HCT116 (cell line): ENCODE data around the gene DENND1A. TPM values are rescaled to one million over a fixed set of nuclear protein-coding genes. Genes with fewer than 3 reads are reported as not detected.

ENCODE experiments used
- ATAC-seq: fragments of 200-7000 bp; cut with Tn5 transposase; 2 replicates; pipeline ENCODE4 v1.9.1; 2020; ENCODE audit warnings: mild to moderate bottlenecking, moderate library complexity
- BruUV-seq: library from RNA; stranded (reverse); fragments of 400-500 nt; replicated peaks from 2 replicates; lab custom pipeline; 2021; lab: Mats Ljungman, UMichigan
- CTCF ChIA-PET: fragments of 300-600 bp; sonication (Branson Sonifier 250); formaldehyde crosslinking; loops from one replicate; lab custom pipeline; 2021; ENCODE audit warnings: antibody characterized with exemption; lab: Charles Lee
- POLR2A ChIA-PET: fragments of 300-600, 350-600 bp; sonication (Branson Sonifier 250); formaldehyde crosslinking; loops from one replicate; lab custom pipeline; 2021; ENCODE audit warnings: antibody characterized with exemption; lab: Charles Lee
- RAD21 ChIA-PET, 2 experiments: fragments of 300-600 bp; sonication (Branson Sonifier 250); formaldehyde crosslinking; loops; one replicate each; lab custom pipeline; 2023; ENCODE audit warnings: low total read pairs in 2 of 2; ENCODE audit not compliant: uncharacterized antibody in 2 of 2, unreplicated experiment in 2 of 2, low non-redundant PET in 1 of 2; lab: Charles Lee
- DNase-seq: peaks from one replicate; pipeline ENCODE4 v3.0.0-alpha.2; 2010; ENCODE audit warnings: low read depth, low spot score
- H2AFZ ChIP-seq: fragments of 200-600 bp; shearing (Covaris generic), sonication (generic); 2 replicates; pipeline ENCODE4 v1.6.1; 2017; ENCODE audit warnings: low read depth, mixed run types, mixed read lengths, antibody characterized with exemption, low read length; ENCODE audit not compliant: poor library complexity, severe bottlenecking
- H3K27ac ChIP-seq: 2 replicates; pipeline ENCODE4 v1.5.1; 2012; ENCODE audit warnings: low read depth, low read length
- H3K27me3 ChIP-seq: fragments of 200-600 bp; sonication (generic); 2 replicates; pipeline ENCODE4 v1.6.1; 2016; ENCODE audit warnings: mixed run types, low read length, mixed read lengths; ENCODE audit not compliant: insufficient read depth
- H3K36me3 ChIP-seq, 2 experiments: fragments of 200-500 bp in 1 of 2; fragments of 200-600 bp in 1 of 2; sonication (Bioruptor generic) in 1 of 2; sonication (generic) in 1 of 2; 2 replicates each; pipeline versions ENCODE4 v1.5.1 to v1.6.1; 2014 to 2016; ENCODE audit warnings: low read length in 2 of 2, inconsistent platforms in 1 of 2, mixed read lengths in 1 of 2, mixed run types in 1 of 2; ENCODE audit not compliant: insufficient read depth in 2 of 2, control insufficient read depth in 1 of 2
- H3K4me1 ChIP-seq, 2 experiments: fragments of 200-600 bp in 1 of 2; sonication (generic) in 1 of 2; 2 replicates each; pipeline versions ENCODE4 v1.5.1 to v1.6.1; 2012 to 2017; ENCODE audit warnings: low read length in 2 of 2, inconsistent platforms in 1 of 2, mild to moderate bottlenecking in 1 of 2, mixed read lengths in 1 of 2, mixed run types in 1 of 2, moderate library complexity in 1 of 2; ENCODE audit not compliant: insufficient read depth in 2 of 2, control insufficient read depth in 1 of 2
- H3K4me2 ChIP-seq: fragments of 200-600 bp; sonication (generic); 2 replicates; pipeline ENCODE4 v1.6.1; 2017; ENCODE audit warnings: mixed run types, low read length, mixed read lengths
- H3K4me3 ChIP-seq, 2 experiments: fragments of 200-600 bp in 1 of 2; sonication (generic) in 1 of 2; replicated peaks in 1 of 2; 2 replicates each; pipeline ENCODE4 v1.5.1; 2011 to 2016; ENCODE audit warnings: low read length in 2 of 2, control low read depth in 1 of 2, low read depth in 1 of 2, mild to moderate bottlenecking in 1 of 2, mixed read lengths in 1 of 2, mixed run types in 1 of 2
- H3K79me2 ChIP-seq: fragments of 200-600 bp; sonication (generic); 2 replicates; pipeline ENCODE4 v1.6.1; 2017; ENCODE audit warnings: mild to moderate bottlenecking, mixed run types, low read length, moderate library complexity, mixed read lengths; ENCODE audit not compliant: insufficient read depth
- H3K9ac ChIP-seq: fragments of 200-600 bp; sonication (generic); 2 replicates; pipeline ENCODE4 v1.6.1; 2016; ENCODE audit warnings: low read length, mixed read lengths
- H3K9me2 ChIP-seq: fragments of 200-600 bp; sonication (generic), shearing (Covaris generic); 2 replicates; pipeline ENCODE4 v1.6.1; 2017; ENCODE audit warnings: mixed run types, mild to moderate bottlenecking, moderate library complexity; ENCODE audit not compliant: insufficient read depth
- H3K9me3 ChIP-seq, 2 experiments: fragments of 200-500 bp in 1 of 2; fragments of 200-600 bp in 1 of 2; sonication (Bioruptor generic) in 1 of 2; sonication (generic) in 1 of 2; 2 replicates each; pipeline ENCODE4 v1.6.1; 2014 to 2017; ENCODE audit warnings: low read length in 2 of 2, mixed read lengths in 2 of 2, inconsistent platforms in 1 of 2, low read depth in 1 of 2, mild to moderate bottlenecking in 1 of 2, mixed run types in 1 of 2, moderate library complexity in 1 of 2; ENCODE audit not compliant: control insufficient read depth in 1 of 2, insufficient read depth in 1 of 2
- H4K20me1 ChIP-seq: fragments of 200-600 bp; sonication (generic), shearing (Covaris generic); 2 replicates; pipeline ENCODE4 v1.6.1; 2017; ENCODE audit warnings: mixed run types, mild to moderate bottlenecking, moderate library complexity; ENCODE audit not compliant: insufficient read depth
- ELF1 ChIP-seq: IDR thresholded peaks from 2 replicates; pipeline ENCODE4 v1.6.1; 2012; ENCODE audit warnings: low read depth, borderline replicate concordance
- POLR2A ChIP-seq: IDR thresholded peaks from 2 replicates; pipeline ENCODE4 v1.7.0; 2011; ENCODE audit warnings: borderline replicate concordance; ENCODE audit not compliant: insufficient read depth, insufficient read length; ENCODE audit errors: extremely low read depth
- POLR2AphosphoS5 ChIP-seq: IDR thresholded peaks from 2 replicates; pipeline ENCODE4 v1.6.1; 2011; ENCODE audit warnings: mild to moderate bottlenecking, low read depth, low read length, moderate library complexity
- RAD21 ChIP-seq: IDR thresholded peaks from 2 replicates; pipeline ENCODE4 v1.6.1; 2012; ENCODE audit warnings: low read depth, mild to moderate bottlenecking
- SIN3A ChIP-seq: IDR thresholded peaks from 2 replicates; pipeline ENCODE4 v1.6.1; 2012; ENCODE audit warnings: low read depth
- ZNF274 ChIP-seq: fragments of 200-500 bp; sonication (Bioruptor generic); IDR thresholded peaks from 2 replicates; pipeline ENCODE4 v1.6.1; 2014; ENCODE audit warnings: mild to moderate bottlenecking, low read depth, low read length, inconsistent platforms
- intact Hi-C: fragments of 100-400 bp; cut with micrococcal nuclease; formaldehyde crosslinking; loops from 2 replicates; pipeline ENCODE4 v1.10.0; 2022
- microRNA counts: library from miRNA; unstranded; fragments of <30 nt; microRNA quantifications from one replicate; lab custom pipeline; 2015
- microRNA-seq: library from miRNA; unstranded; fragments of <30 nt; microRNA quantifications from one replicate; pipeline ENCODE4, GENCODE V29; 2016; ENCODE audit warnings: borderline number of aligned reads
- total RNA-seq: library from RNA; stranded (reverse); gene quantifications from one replicate; pipeline ENCODE4 v1.2.1, GENCODE V29; 2021; ENCODE audit not compliant: unreplicated experiment
- TF ChIP-seq, protein P1 (sequence below): IDR thresholded peaks from 2 replicates; pipeline ENCODE4 v1.6.1; 2012

The DENND1A gene
- total RNA-seq, 1 experiment from 2014 or later: 33.0 TPM

DNA sequence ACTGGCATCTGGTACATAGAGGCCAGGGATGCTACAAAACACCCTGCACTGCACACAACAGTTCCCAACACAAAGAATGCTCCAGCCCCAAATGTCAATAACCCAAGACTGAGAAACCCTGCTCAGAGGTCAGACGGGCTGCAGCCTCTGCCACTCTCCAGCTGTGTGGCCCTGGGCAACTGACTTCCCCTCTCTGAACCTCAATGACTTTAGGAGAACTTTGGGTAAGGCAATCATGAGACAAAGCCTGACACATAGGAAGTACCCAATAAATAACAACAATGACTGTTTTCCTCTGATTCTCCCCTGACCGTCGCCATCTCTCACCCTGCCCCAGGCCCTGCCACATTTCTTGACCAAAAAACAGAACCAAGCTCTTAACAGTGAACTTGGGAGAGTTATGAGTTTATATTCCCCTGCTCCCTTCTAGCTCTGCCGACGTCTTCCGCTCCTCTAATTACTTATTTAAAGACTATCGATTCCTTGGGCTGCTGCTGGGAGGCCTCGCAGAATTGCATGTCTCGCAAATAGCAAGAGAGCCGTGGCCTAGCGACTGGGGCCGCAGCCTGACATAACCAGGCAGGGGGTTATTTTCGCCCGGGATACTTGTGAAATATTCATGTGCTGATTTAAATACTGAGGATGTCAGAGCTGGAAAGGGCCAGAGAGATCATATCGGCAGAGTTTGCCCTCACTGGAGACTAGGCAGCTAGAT is 598.4 kb downstream of the DENND1A start:
- H2AFZ ChIP-seq: no peak overlapping the region
- H3K9ac ChIP-seq: no peak overlapping the region
- ChIA-PET CTCF (no interaction called here), RAD21 (no interaction called here), POLR2A (interaction anchor here (0.6 kb wide), 1 partner anchor 375 kb away, joined by 5 read pairs; no protein-coding TSS in a partner anchor)
- no peak overlapping the region for H3K4me2 ChIP-seq
- no peak overlapping the region for H3K4me3 ChIP-seq
- H3K79me2 ChIP-seq: no peaks in the 10 kb centered on the region
- DNase-seq: no peak
- H3K4me1 ChIP-seq: peaks cover 11 to 17% of the 10 kb centered on the region in 2 experiments
- ATAC-seq: no peak
- H4K20me1 ChIP-seq: no peaks in the 10 kb centered on the region
- TF ChIP-seq ELF1: no peak
- no peak for TF ChIP-seq RAD21
- TF ChIP-seq POLR2A: no peak
- TF ChIP-seq, protein P1, sequence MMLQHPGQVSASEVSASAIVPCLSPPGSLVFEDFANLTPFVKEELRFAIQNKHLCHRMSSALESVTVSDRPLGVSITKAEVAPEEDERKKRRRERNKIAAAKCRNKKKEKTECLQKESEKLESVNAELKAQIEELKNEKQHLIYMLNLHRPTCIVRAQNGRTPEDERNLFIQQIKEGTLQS: no peak
- TF ChIP-seq SIN3A: no peak
- no peak for TF ChIP-seq ZNF274
- TF ChIP-seq POLR2AphosphoS5: no peak
- H3K9me3 ChIP-seq: no peaks in the 10 kb centered on the region
- no TSS peak for BruUV-seq
- intact Hi-C loops: no loop called here
- no peaks in the 10 kb centered on the region for H3K27me3 ChIP-seq
- no peak overlapping the region for H3K27ac ChIP-seq
- no peaks in the 10 kb centered on the region for H3K9me2 ChIP-seq
- H3K36me3 ChIP-seq: no peaks in the 10 kb centered on the region

MicroRNA genes within 50 kb of the gene (microRNA counts, 767-probe panel; counts per million panel counts)
- not detected for microRNA hsa-miR-601 (lab: Ali Mortazavi, UCI)

Small RNA genes within 50 kb of the gene (microRNA-seq; reads per million reads assigned to microRNA genes)
- gene MIR601: not detected
- gene MIR7150: not detected

Other genes starting within 250 kb of the DENND1A start
- 10.2 TPM for gene LHX2, start 81.6 kb upstream of the DENND1A start, total RNA-seq